HEK293T (cell line): ENCODE data around the gene PRKG1.
A peak's percentile ranks its signal among the peaks of the same experiment; 100 is the strongest.

Experiments
- CTCF ChIA-PET: fragments of 350-600 bp; formaldehyde crosslinking; extraction: SDS; loops from one replicate; lab custom pipeline; 2021; ENCODE audit warnings: antibody characterized with exemption, inconsistent platforms; lab: Yijun Ruan, JAX
- POLR2A ChIA-PET: fragments of 350-600 bp; formaldehyde crosslinking; extraction: SDS; loops from one replicate; lab custom pipeline; 2020; ENCODE audit warnings: antibody characterized with exemption, inconsistent platforms; lab: Yijun Ruan, JAX
- DNase-seq: peaks from one replicate; pipeline ENCODE4 v3.0.0; 2012; ENCODE audit warnings: mixed read lengths; ENCODE audit errors: extremely low spot score
- ARNT ChIP-seq: fragments of 450-650 bp; IDR thresholded peaks from 2 replicates; pipeline ENCODE4 v1.6.1; 2017; ENCODE audit warnings: mild to moderate bottlenecking
- BHLHE40 ChIP-seq: fragments of 450-650 bp; IDR thresholded peaks from 2 replicates; pipeline ENCODE4 v1.6.1; 2016; ENCODE audit warnings: mild to moderate bottlenecking, moderate library complexity, borderline replicate concordance
- CTBP1 ChIP-seq: fragments of 450-650 bp; IDR thresholded peaks from 2 replicates; pipeline ENCODE4 v1.6.1; 2016; ENCODE audit warnings: borderline replicate concordance
- ELF4 ChIP-seq: fragments of 450-650 bp; IDR thresholded peaks from 2 replicates; pipeline ENCODE4 v1.6.1; 2017; ENCODE audit warnings: antibody characterized with exemption
- FOXA1 ChIP-seq: fragments of 450-650 bp; IDR thresholded peaks from 2 replicates; pipeline ENCODE4 v1.6.1; 2016; ENCODE audit warnings: mild to moderate bottlenecking
- FOXK2 ChIP-seq: fragments of 450-650 bp; IDR thresholded peaks from 2 replicates; pipeline ENCODE4 v1.6.1; 2016; ENCODE audit warnings: mild to moderate bottlenecking
- FOXM1 ChIP-seq: fragments of 450-650 bp; IDR thresholded peaks from 2 replicates; pipeline ENCODE4 v1.6.1; 2017; ENCODE audit warnings: mild to moderate bottlenecking, borderline replicate concordance
- HDGF ChIP-seq: fragments of 450-650 bp; IDR thresholded peaks from 2 replicates; pipeline ENCODE4 v1.6.1; 2017; ENCODE audit warnings: antibody characterized with exemption, borderline replicate concordance
- L3MBTL2 ChIP-seq: fragments of 450-650 bp; conservative IDR thresholded peaks from 2 replicates; pipeline ENCODE4 v1.6.1; 2016; ENCODE audit warnings: mild to moderate bottlenecking
- LEF1 ChIP-seq: fragments of 450-650 bp; IDR thresholded peaks from 2 replicates; pipeline ENCODE4 v1.6.1; 2017; ENCODE audit warnings: mild to moderate bottlenecking, borderline replicate concordance
- NFRKB ChIP-seq: fragments of 450-650 bp; IDR thresholded peaks from 2 replicates; pipeline ENCODE4 v1.6.1; 2016; ENCODE audit warnings: mild to moderate bottlenecking, moderate library complexity
- SP1 ChIP-seq: fragments of 450-650 bp; IDR thresholded peaks from 2 replicates; pipeline ENCODE4 v1.6.1; 2017
- SUZ12 ChIP-seq: fragments of 450-650 bp; IDR thresholded peaks from 2 replicates; pipeline ENCODE4 v1.6.1; 2016; ENCODE audit warnings: mild to moderate bottlenecking
- TARDBP ChIP-seq: fragments of 450-650 bp; IDR thresholded peaks from 2 replicates; pipeline ENCODE4 v1.6.1; 2016
- ZNF384 ChIP-seq: fragments of 450-650 bp; IDR thresholded peaks from 2 replicates; pipeline ENCODE4 v1.6.1; 2016
- TF ChIP-seq, protein P1 (sequence below): fragments of 450-650 bp; IDR thresholded peaks from 2 replicates; pipeline ENCODE4 v1.6.1; 2016

The PRKG1 gene

DNA sequence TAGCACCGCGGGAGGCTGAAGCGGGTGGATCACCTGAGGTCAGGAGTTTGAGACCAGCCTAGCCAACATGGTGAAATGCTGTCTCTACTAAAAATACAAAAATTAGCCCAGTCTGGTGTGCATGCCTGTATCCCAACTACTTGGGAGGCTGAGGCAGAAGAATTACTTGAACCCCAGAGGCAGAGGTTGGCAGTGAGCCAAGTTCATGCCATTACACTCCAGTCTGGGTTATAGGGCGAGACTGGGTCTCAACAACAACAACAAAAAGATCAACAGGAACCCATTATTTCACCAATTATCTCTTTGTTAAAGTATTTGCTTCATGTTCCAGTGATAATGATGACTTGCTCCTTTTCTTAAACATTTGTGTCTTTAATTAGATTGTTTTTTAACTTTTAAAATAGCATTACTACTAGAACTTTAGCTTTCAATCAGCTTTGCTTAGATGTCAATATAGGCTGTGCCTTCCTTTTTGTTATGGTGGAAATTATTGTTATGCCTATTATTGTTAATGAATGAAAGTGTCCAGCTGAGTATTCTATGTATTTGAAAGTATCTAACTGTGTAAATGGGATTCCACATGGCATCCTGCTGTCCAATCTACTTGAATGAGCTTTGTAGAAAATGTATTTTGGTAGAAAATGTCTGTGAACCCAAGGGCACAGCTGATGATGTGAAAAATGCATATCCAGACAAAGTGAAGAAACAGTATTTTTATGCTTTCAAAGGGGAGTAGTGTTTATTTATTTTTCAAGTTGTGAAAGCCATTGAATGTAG lies 686.8 kb downstream of the PRKG1 start:
- POLR2A ChIA-PET = no interaction called here
- CTCF ChIA-PET = no interaction called here
- no peak for DNase-seq
- TF ChIP-seq HDGF (no peak), FOXA1 (no peak), LEF1 (no peak), ARNT (no peak)

DNA sequence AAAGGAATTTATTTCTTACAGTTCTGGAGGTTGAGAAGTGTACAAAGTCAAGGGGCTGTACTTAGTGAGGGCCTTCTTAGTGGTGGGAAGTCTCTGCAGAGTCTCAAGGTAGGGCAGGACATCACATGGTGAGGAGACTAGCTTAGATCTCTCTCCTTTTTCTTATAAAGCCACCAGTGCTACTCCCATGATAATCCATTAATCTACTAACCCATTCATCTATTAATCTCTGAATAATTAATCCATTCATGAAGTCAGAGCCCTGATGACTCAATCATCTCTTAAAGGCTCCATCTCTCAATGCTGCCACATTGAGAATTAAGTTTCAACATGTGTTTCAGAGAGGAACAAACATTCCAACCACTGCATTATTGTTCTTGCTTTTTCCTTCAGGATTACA lies 689.5 kb downstream of the PRKG1 start:
- CTCF ChIA-PET = no interaction called here

DNA sequence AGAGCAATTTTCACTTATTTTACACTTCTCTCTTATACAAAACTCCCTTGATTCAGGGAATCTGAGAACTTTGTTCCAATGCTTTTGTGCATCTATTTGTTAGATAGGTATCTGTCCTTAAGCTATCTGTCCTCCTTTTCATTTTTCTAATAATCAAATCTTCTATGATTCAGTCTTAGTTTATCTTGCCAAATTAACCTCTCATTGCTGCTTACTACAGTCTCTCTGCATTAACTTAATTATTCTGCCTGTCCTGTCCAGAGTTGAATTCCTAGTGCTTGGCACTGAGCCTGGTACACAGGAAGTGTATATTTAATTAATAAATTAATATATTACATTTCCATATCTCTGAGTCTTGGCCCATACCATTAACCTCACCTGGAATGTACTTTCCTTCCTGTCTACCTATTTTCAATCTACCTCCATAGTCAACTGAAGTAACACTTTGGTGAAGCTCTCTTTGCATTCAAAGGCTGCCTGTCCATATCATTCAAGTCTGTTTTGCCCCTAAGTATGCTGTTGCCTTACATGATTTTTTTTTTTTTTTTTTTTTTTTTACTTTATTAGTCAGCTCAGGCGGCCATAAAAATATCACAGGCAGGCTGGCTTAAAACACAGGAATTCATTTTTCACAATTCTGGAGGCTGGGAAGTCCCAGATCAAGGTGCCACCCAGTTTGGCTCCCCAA lies 691.1 kb downstream of the PRKG1 start:
- DNase-seq = no peak
- peak; percentile 65; the same call in 1 of the 2 replicates for TF ChIP-seq ZNF384
- no peak for TF ChIP-seq L3MBTL2
- CTCF ChIA-PET = interaction anchor here (0.7 kb wide), 2 partner anchors 9 to 10 kb away, joined by 3 to 8 read pairs; no protein-coding TSS in a partner anchor
- POLR2A ChIA-PET = no interaction called here

More for the DNA sequence above, 689.5 kb downstream of the PRKG1 start:
- TF ChIP-seq L3MBTL2 (no peak), BHLHE40 (no peak), NFRKB (no peak), HDGF (no peak), LEF1 (no peak), ZNF384 (no peak), ELF4 (no peak), TARDBP (no peak), ARNT (no peak), SUZ12 (no peak), FOXM1 (no peak)
- POLR2A ChIA-PET = no interaction called here
- no peak for DNase-seq

DNA sequence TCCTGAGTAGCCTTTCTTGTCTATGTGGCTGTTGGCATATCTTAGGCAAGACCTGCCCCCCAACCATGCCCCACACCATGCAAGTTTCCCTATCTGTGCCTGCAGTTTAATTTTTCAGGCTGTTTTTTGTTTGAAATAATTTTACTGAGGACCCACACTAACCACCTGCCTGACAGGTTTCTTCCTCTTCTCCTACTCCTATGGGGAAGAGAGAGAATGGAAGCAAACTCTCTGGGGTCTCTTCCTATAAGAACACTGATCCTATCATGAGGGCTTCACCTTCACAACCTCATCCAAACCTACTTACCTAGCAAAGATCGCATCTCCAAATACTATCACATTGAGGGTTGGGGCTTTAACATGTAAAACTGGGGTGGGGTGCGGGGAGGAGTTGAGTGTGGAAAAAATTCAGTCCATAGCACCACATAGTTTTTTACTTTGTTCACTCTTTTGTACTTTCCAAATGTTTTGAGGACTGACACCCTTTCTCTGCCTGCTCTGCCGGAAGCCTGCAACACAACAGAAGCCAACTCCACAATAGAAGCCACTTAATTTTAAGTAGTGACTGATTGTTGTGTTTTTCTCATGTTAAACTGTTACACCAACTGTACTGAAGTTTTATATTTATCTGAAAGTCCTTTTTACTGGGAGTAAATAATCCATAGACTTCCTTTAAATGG lies 692.3 kb downstream of the PRKG1 start:
- CTCF ChIA-PET = no interaction called here
- TF ChIP-seq TARDBP (no peak), ELF4 (no peak)
- no peak for DNase-seq
- POLR2A ChIA-PET = no interaction called here

DNA sequence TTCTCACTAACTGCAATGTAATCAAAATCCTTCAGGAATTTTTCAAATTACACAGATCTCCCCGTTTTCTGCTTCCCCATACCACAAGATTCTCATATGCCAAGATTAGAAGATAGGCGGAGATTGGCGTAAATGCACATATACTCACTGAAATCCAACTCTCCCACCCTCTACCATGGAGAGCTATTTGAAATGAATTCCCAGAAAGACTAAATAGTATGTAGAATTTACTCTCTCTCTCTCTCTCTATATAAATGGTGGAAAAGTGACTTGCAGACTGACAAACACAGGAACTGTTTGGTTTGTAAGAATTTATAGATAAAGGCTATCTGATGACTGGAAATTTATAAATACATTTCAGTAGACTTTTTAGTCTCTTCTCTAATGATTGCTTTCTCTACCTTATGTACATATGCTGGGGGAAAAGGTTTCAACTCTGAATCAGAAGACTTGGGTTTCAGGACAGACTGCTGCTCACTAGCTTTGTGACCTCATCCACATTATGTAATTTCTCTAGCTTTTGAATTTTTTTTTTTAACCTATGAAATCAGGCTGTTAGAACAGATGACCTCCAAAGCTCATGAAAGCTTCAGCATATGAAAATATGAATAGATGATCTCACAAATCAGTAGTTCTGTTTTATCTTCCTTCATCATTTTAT lies 692.9 kb downstream of the PRKG1 start:
- POLR2A ChIA-PET = no interaction called here

DNA sequence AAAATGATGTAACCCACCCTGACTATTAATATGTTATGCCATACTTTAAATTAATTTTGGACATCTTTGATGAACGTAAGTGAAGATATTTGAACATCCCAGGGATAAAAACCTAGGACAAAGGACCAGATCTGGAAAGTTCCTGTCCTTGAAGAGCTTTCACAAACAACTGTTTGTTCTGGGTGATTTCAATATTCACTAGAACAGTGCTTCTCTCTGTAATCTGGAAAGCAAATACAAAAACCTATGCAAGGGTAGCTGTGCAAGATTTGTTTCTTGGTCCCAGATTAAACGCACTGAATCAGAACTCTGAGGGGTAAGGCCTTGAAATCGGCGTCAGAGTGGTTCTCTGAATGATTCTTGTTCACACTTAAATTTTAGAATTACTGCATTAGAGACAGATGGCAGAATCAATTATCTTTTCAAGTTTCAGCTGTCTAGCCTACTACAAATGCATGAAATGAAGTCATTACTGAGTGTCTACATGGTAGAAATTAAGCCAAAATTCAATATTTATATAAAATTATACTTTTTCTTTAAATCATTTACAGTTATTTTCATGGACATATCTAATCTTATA lies 694.7 kb downstream of the PRKG1 start:
- ChIA-PET CTCF (no interaction called here), POLR2A (no interaction called here)
- no peak for DNase-seq
- no peak for TF ChIP-seq LEF1
- TF ChIP-seq ZNF384 = no peak
- TF ChIP-seq BHLHE40 = no peak
- no peak for TF ChIP-seq HDGF

More for the DNA sequence above, 692.9 kb downstream of the PRKG1 start:
- CTCF ChIA-PET = no interaction called here
- TF ChIP-seq SP1 (no peak), FOXM1 (no peak), ZNF384 (no peak), BHLHE40 (no peak), NFRKB (no peak), FOXK2 (no peak), ARNT (no peak), CTBP1 (no peak), FOXA1 (no peak), L3MBTL2 (no peak)
- TF ChIP-seq, protein P1, sequence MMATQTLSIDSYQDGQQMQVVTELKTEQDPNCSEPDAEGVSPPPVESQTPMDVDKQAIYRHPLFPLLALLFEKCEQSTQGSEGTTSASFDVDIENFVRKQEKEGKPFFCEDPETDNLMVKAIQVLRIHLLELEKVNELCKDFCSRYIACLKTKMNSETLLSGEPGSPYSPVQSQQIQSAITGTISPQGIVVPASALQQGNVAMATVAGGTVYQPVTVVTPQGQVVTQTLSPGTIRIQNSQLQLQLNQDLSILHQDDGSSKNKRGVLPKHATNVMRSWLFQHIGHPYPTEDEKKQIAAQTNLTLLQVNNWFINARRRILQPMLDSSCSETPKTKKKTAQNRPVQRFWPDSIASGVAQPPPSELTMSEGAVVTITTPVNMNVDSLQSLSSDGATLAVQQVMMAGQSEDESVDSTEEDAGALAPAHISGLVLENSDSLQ = no peak
- DNase-seq = no peak

DNA sequence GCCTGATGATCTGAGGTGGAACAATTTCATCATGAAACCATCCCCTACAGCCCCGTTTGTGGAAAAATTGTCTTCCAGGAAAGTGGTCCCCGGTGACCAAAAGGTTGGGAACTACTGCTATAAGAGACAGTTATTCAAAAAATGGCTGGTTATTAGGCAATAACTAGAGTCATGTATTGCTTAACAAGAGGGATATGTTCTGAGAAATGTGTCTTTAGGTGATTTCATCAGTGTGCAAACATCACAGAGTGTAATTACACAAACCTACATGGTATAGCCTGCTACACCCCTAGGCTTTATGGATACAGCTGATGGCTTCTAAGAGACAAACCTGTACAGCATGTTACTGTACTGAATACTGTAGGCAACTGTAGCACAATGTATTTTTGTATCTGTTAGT lies 696.4 kb downstream of the PRKG1 start:
- ChIA-PET CTCF (no interaction called here), POLR2A (no interaction called here)
- no peak for DNase-seq
- TF ChIP-seq ZNF384 (no peak), LEF1 (no peak), NFRKB (no peak), HDGF (no peak), TARDBP (no peak), CTBP1 (no peak), ARNT (no peak), FOXK2 (no peak)
